NCI-H146 treated with DMSO at 0.1 percent for 48 hours (cell line): ENCODE data around the gene CDC23.
A peak's percentile ranks its signal among the peaks of the same experiment; 100 is the strongest.

ENCODE experiments used
- DNase-seq: peaks from one replicate; lab custom pipeline; 2025; ENCODE audit not compliant: unreplicated experiment; lab: John Stamatoyannopoulos, UW

The CDC23 gene

DNA sequence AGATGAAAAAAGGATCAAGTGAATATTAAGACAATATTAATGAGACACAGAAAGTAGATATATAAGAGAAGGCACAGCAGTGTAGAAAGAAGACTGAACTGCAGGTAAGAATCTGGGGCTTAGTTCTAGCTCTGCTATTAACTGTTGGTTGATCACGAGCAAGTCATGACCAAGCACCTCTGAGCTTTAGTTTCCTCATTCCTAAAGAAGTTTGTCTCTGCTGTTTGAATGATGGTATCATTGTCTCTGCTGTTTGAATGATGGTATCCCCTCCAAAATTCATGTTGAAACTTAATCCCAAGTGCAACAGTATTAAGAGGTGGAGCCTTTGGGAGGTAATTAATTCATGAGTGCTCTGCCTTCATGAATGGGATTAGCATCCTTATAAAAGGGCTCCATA is 71.4 kb downstream of the CDC23 start:
- DNase-seq = no peak

DNA sequence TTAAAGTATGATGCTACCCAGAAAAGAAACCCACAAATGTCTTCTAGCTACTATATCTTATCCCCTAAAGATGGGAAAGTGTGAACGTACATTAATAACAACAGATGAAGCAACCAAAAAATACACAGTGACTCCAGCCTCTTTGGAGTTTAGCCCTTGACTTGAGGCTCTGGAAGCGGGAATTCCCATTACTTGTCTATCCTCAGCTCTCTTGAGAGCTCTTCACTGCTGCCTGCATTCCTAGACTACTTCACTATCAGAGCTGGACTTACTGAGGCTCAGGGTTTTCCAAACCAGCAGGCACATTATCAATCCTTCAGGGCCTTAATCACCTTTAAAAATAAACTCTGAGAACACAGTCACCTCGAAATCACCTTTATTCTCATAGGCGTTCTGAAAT is 72.9 kb downstream of the CDC23 start:
- DNase-seq = no peak

DNA sequence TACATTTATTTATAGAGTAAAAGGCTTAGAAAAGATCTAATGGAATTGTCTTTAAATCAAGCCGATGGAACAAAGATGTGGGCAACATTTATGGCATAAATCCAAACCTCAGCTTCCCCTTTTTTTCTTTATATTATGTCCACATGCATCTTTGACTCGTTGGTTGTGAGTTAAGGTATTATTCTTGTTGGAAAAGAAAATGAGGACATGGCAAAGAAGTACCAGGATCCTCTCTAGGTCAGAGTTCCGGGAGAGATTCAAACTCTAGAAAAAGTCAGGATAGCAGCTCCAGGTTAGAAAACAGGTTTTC is 73.4 kb downstream of the CDC23 start:
- no peak for DNase-seq

DNA sequence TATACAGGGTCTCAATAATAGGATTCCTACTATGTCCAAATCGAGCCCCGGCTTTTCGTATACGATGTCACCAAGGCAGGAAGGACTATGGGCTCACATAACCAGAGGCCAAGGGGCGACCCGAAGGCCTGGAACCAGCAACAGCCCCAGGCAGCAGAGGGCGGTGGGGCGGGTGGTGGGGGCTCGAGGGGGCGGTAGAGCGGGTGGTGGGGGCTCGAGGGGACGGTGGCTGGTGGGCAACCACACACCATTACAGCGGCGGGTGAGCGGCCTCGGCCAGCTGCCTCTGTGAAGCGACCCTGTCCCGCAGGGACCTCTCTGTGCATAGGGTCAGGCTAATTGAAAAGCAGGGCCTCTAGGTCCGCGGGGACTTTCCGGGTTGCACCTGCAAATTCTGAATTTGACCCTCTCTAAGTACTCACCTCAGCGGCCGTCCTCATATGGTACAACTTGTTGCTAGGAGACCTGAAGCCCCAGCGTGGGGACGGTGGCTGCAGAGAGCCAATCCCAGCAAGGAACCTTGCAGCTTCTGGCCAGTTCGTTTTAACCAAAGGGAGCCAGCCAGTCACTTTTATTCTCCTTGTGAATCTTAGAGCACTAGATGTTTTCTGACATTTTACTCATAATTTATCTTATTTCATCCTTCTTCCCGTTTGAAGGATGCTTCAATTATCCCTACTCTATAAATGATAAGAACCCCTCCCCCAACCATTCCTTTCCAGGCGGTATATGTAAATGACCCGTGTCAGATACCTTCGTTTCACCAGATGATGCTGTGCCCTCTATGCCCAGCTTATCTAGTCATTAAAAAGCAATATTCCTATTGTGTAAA is 74.0 kb downstream of the CDC23 start, which contains the start of gene NME5:
TSS of gene NME5 (minus strand) at position 480 of the 832 bp plus-strand sequence. CDS start 648 bp downstream, outside the sequence.
- peak; percentile 51 for DNase-seq
